GM23338 (cell line): ENCODE data around the gene RNF157. TPM values are rescaled to one million over a fixed set of nuclear protein-coding genes. Genes with fewer than 3 reads are reported as not detected.

ENCODE experiments used
- ATAC-seq: fragments of 200-7000 bp; cut with Tn5 transposase; 3 replicates; pipeline ENCODE4 v1.9.1; 2020
- DNase-seq: peaks from one replicate; pipeline ENCODE4 v3.0.0-alpha.2; 2015; ENCODE audit warnings: low spot score
- H2AFZ ChIP-seq: fragments of 200-600 bp; sonication (generic); 2 replicates; pipeline ENCODE4 v1.8.0; 2016; ENCODE audit warnings: antibody characterized with exemption, mild to moderate bottlenecking, moderate library complexity
- H3F3A ChIP-seq: fragments of 200-600 bp; sonication (generic); replicated peaks from 2 replicates; pipeline ENCODE4 v1.8.0; 2017; ENCODE audit warnings: antibody characterized with exemption, mixed run types, low read depth
- H3K27ac ChIP-seq: fragments of 200-600 bp; sonication (generic); 2 replicates; pipeline ENCODE4 v1.6.1; 2016; ENCODE audit warnings: low read depth
- H3K27me3 ChIP-seq: fragments of 200-600 bp; sonication (generic); 2 replicates; pipeline ENCODE4 v1.8.0; 2016; ENCODE audit warnings: mild to moderate bottlenecking, mixed run types, moderate library complexity; ENCODE audit not compliant: insufficient read depth
- H3K36me3 ChIP-seq: fragments of 200-600 bp; sonication (generic); 2 replicates; pipeline ENCODE4 v1.8.0; 2016; ENCODE audit warnings: mild to moderate bottlenecking; ENCODE audit not compliant: insufficient read depth
- H3K4me1 ChIP-seq: fragments of 200-600 bp; sonication (generic); 2 replicates; pipeline ENCODE4 v1.8.0; 2016; ENCODE audit warnings: mild to moderate bottlenecking, moderate library complexity; ENCODE audit not compliant: insufficient read depth
- H3K4me2 ChIP-seq: fragments of 200-600 bp; sonication (generic); 2 replicates; pipeline ENCODE4 v1.7.1; 2017; ENCODE audit warnings: mixed run types
- H3K4me3 ChIP-seq: fragments of 200-600 bp; sonication (generic); 2 replicates; pipeline ENCODE4 v1.6.1; 2016; ENCODE audit warnings: mixed run types
- H3K79me2 ChIP-seq: fragments of 200-600 bp; sonication (generic); replicated peaks from 2 replicates; pipeline ENCODE4 v1.8.0; 2017; ENCODE audit warnings: mild to moderate bottlenecking; ENCODE audit not compliant: insufficient read depth
- H3K9me2 ChIP-seq: fragments of 200-600 bp; sonication (generic); 2 replicates; pipeline ENCODE4 v1.8.0; 2017; ENCODE audit not compliant: insufficient read depth
- H4K20me1 ChIP-seq: fragments of 200-600 bp; sonication (generic); replicated peaks from 2 replicates; pipeline ENCODE4 v1.8.0; 2017; ENCODE audit warnings: mild to moderate bottlenecking; ENCODE audit not compliant: insufficient read depth
- H3K27ac Mint-ChIP-seq: 2 replicates; pipeline ENCODE4 v1.8.0; 2020; ENCODE audit warnings: inconsistent platforms, mild to moderate bottlenecking, moderate library complexity, mixed read lengths
- H3K27me3 Mint-ChIP-seq: 3 replicates; pipeline ENCODE4 v1.8.0; 2022; ENCODE audit warnings: low read depth, mild to moderate bottlenecking, moderate library complexity, mixed read lengths, inconsistent platforms; ENCODE audit not compliant: insufficient read depth, poor library complexity
- H3K36me3 Mint-ChIP-seq: 3 replicates; pipeline ENCODE4 v1.8.0; 2021; ENCODE audit warnings: low read depth, mild to moderate bottlenecking, inconsistent platforms, moderate library complexity, mixed read lengths
- H3K4me1 Mint-ChIP-seq: 3 replicates; pipeline ENCODE4 v1.8.0; 2020; ENCODE audit warnings: mild to moderate bottlenecking, inconsistent platforms, mixed read lengths
- H3K4me3 Mint-ChIP-seq: 3 replicates; pipeline ENCODE4 v1.8.0; 2021; ENCODE audit warnings: moderate library complexity, mild to moderate bottlenecking, inconsistent platforms, mixed read lengths
- H3K9me3 Mint-ChIP-seq: 3 replicates; pipeline ENCODE4 v1.8.0; 2020; ENCODE audit warnings: moderate library complexity, mild to moderate bottlenecking, inconsistent platforms, mixed read lengths
- CREB1 ChIP-seq: fragments of 250-450 bp; sonication (Bioruptor Pico); IDR thresholded peaks from 2 replicates; pipeline ENCODE4 v1.5.0; 2020; ENCODE audit warnings: low read depth, mild to moderate bottlenecking, moderate library complexity
- ETS1 ChIP-seq: IDR thresholded peaks from 2 replicates; pipeline ENCODE4 v1.6.1; 2016; ENCODE audit warnings: antibody characterized with exemption
- EZH2 ChIP-seq: fragments of 200-600 bp; sonication (generic); IDR thresholded peaks from one replicate; pipeline ENCODE4 v1.8.0; 2017; ENCODE audit warnings: antibody characterized with exemption, mild to moderate bottlenecking, low read depth; ENCODE audit not compliant: unreplicated experiment
- JUNB ChIP-seq: IDR thresholded peaks from one replicate; pipeline ENCODE4 v1.6.1; 2016; ENCODE audit warnings: antibody characterized with exemption; ENCODE audit not compliant: unreplicated experiment
- NANOG ChIP-seq: IDR thresholded peaks from 2 replicates; pipeline ENCODE4 v1.6.1; 2016; ENCODE audit warnings: antibody characterized with exemption, borderline replicate concordance
- POLR2AphosphoS5 ChIP-seq: IDR thresholded peaks from 2 replicates; pipeline ENCODE4 v1.6.1; 2016; ENCODE audit warnings: antibody characterized with exemption, low read depth
- STAT1 ChIP-seq: IDR thresholded peaks from one replicate; pipeline ENCODE4 v1.6.1; 2016; ENCODE audit warnings: antibody characterized with exemption; ENCODE audit not compliant: unreplicated experiment
- ZNF114 ChIP-seq: fragments of 250-450 bp; sonication (Bioruptor Pico); IDR thresholded peaks from 2 replicates; pipeline ENCODE4 v1.5.0; 2020; ENCODE audit warnings: mild to moderate bottlenecking, moderate library complexity
- ZNF331 ChIP-seq: fragments of 250-450 bp; sonication (Bioruptor Pico); IDR thresholded peaks from 2 replicates; pipeline ENCODE4 v1.5.0; 2020; ENCODE audit warnings: low read depth, mild to moderate bottlenecking, moderate library complexity
- ZNF462 ChIP-seq: fragments of 250-450 bp; sonication (Bioruptor Pico); IDR thresholded peaks from 2 replicates; pipeline ENCODE4 v1.5.0; 2020; ENCODE audit warnings: mild to moderate bottlenecking, moderate library complexity
- long read RNA-seq: library from polyadenylated mRNA; unstranded; transcript quantifications from one replicate; pipeline ENCODE4 v2.0.0, GENCODE V29; 2020; ENCODE audit not compliant: unreplicated experiment
- polyA plus RNA-seq: library from polyadenylated mRNA; unstranded; fragments of >200 nt; fragmentation: Nextera tagmentation; extraction: Ambion mirVana; gene quantifications from 2 replicates; pipeline ENCODE4 v1.2.1, GENCODE V29; 2016
- total RNA-seq: library from RNA; depleted of rRNA; stranded (reverse); fragments of >200 nt; shearing (Covaris generic); gene quantifications from 2 replicates; pipeline ENCODE4 v1.2.3, GENCODE V29; 2014; rRNA removed

RNF157 gene
- total RNA-seq (11.7 and 13.8 TPM in 2 replicates), polyA plus RNA-seq (7.8 and 8.5 TPM in 2 replicates)
- long read RNA-seq, partial matches to known transcripts: 0 of 1 reads
- long read RNA-seq, other reads (novel, unspliced or antisense): 1 of 1 reads

GRCh38 chr17:76240461-76241203 lies at the start of gene RNF157:
RNF157 (minus strand) TSS chr17:76240493; CDS start chr17:76240240, 253 bp downstream.
- H3K36me3 ChIP-seq: no peaks in the 10 kb centered on the region
- peaks cover 6% of the 10 kb centered on the region; the same call in 1 of the 2 replicates for H4K20me1 ChIP-seq
- peaks cover 59% of the 10 kb centered on the region for H3K27me3 ChIP-seq
- TF ChIP-seq NANOG (no peak), STAT1 (no peak), ZNF114 (no peak), ETS1 (no peak), JUNB (no peak), ZNF331 (CRISPR knock-in tag) (no peak), EZH2 (peak; percentile 47), ZNF462 (CRISPR knock-in tag) (no peak), CREB1 (CRISPR knock-in tag) (no peak), POLR2AphosphoS5 (peak; percentile 60)
- H3K27ac Mint-ChIP-seq: no peak within 1 kb of the TSS
- H3K9me3 Mint-ChIP-seq: no peaks in the 10 kb centered on the region
- H3K27me3 Mint-ChIP-seq: peaks cover 53% of the 10 kb centered on the region
- H2AFZ ChIP-seq: peak within 1 kb of the TSS; percentile 99
- DNase-seq (peak; percentile 89), ATAC-seq (peak; percentile 87)
- peaks cover 11% of the 10 kb centered on the region for H3K4me1 Mint-ChIP-seq
- H3K27ac ChIP-seq: no peak within 1 kb of the TSS
- peak within 1 kb of the TSS; percentile 70 for H3K4me3 ChIP-seq
- no peaks in the 10 kb centered on the region for H3K9me2 ChIP-seq
- peaks cover 6% of the 10 kb centered on the region for H3K4me1 ChIP-seq
- no peaks in the 10 kb centered on the region for H3F3A ChIP-seq
- peak within 1 kb of the TSS; percentile 92 for H3K4me2 ChIP-seq
- H3K36me3 Mint-ChIP-seq: no peaks in the 10 kb centered on the region
- no peaks in the 10 kb centered on the region for H3K79me2 ChIP-seq
- H3K4me3 Mint-ChIP-seq: peak within 1 kb of the TSS; percentile 75
